Fibroblast of mammary gland (primary cell): ENCODE results near the gene WDPCP.
"Not testable (repeated sequence)": the region's sequence is repeated elsewhere in the genome, so short reads cannot be mapped to it uniquely, and the experiment has no call there.

Experiments used
- DNase-seq: peaks from one replicate; pipeline ENCODE4 v3.0.0-alpha.2; 2010; ENCODE audit warnings: low read depth
- H3K4me3 ChIP-seq: 2 replicates; pipeline ENCODE4 v1.5.1; 2011; ENCODE audit warnings: low read depth, mild to moderate bottlenecking, low read length, moderate library complexity; ENCODE audit not compliant: control insufficient read depth
- CTCF ChIP-seq: conservative IDR thresholded peaks from 2 replicates; pipeline ENCODE4 v1.5.1; 2011; ENCODE audit warnings: low read depth, low read length, inconsistent platforms; ENCODE audit not compliant: control insufficient read depth, insufficient read depth

WDPCP gene

GRCh38 chr2:63345285-63345633 lies 243.0 kb downstream of the WDPCP start:
- H3K4me3 ChIP-seq: no peak overlapping the region
- no peak for DNase-seq
- TF ChIP-seq CTCF: no peak

DNA sequence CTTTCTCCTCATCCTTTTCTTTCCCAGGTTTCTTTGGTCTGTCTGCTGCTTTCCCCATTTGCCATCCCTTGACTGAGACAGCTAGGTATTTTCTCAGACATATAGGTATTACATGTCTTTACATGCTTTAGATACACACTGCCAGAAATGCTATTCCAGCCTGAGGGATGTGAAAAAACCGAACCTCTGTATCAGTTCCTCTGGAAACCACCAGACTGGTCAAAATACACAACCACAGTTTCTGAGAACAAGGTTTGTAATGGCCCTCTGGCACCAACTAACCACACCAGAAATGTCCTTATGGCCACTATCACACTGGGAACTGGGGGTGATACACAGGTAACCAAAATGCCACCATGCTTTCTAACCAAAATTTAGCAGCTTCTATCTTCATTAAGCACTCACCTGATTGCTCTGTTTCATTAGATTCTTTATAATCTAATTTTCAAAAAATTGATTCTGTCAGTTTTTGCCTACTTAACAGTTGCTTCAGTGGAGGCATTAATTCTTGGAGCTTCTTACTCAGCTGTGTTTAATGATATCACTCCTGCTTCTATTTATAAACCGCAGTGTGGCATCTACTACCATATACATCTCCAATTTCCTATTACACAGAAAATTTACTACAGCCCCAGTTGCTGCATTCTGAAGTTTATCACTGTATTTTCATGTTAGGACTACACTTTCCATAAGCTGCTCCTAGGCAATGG lies 243.5 kb downstream of the WDPCP start:
- H3K4me3 ChIP-seq: no peak overlapping the region
- TF ChIP-seq CTCF: no peak
- no peak for DNase-seq

DNA sequence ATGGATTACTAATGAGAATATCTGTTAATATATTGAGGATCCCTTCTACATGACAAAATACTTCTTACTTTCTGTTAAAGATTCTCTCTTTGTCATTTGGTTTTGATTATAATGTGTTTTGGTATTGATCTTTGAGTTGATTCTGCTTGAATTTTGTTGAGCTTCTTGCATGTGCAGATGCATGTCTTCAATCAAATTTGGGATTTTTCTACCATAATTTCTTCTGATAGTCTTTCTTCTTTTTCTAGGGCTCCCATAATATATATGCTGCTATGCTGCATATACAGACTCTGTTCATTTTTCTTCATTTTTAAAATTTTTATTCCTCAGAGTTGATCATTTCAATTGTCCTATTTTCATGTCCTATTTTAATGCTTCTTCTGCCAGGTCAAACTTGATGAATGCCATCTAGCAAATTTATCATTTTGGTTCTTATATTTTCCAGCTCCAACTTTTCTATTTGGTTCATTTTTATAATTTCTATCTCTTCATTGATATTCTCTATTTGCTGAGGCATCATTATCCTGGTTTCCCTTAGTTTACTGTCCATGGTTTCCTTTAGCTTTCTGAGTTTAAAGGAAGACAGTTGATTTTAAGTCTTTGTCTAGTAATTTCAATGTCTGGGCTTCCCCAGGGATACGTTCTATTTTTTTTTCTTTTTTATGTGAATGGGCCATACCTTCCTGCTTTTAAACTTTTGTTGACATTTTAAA lies 244.7 kb downstream of the WDPCP start:
- DNase-seq: no peak
- TF ChIP-seq CTCF: no peak
- no peak overlapping the region for H3K4me3 ChIP-seq

- no peak overlapping the region for H3K4me3 ChIP-seq
- TF ChIP-seq CTCF: no peak
- DNase-seq: no peak
Observed at GRCh38 chr2:63340443-63340842, 247.8 kb downstream of the WDPCP start.

DNA sequence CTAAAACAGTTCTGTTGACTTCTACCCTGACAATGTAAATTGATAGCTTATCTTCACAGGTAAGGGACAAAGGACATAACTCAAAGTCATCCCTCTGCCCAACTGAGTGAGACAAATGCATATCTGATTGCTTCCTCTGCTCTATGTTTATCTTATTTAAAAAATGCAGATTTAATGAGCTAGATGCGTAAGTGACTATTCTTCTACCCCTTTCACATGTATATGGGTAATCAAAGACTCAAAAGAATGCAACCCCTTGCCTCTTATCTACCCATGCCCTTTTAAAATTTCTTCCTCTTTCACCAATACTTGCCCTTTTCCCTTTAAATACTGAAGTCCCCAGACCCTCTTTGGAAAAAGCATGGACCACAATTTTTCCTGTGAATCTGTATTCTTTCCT lies 253.4 kb downstream of the WDPCP start:
- no peak overlapping the region for H3K4me3 ChIP-seq
- TF ChIP-seq CTCF: no peak
- DNase-seq: no peak

- no peak overlapping the region for H3K4me3 ChIP-seq
- no peak for DNase-seq
- TF ChIP-seq CTCF: no peak
Observed at GRCh38 chr2:63326473-63326872, 261.8 kb downstream of the WDPCP start.

- H3K4me3 ChIP-seq: not testable (repeated sequence)
Observed at GRCh38 chr2:63323662-63324061, 264.6 kb downstream of the WDPCP start.

GRCh38 chr2:63321973-63322372 lies 266.3 kb downstream of the WDPCP start:
- not testable (repeated sequence) for DNase-seq, H3K4me3 ChIP-seq

More at GRCh38 chr2:63323662-63324061, 264.6 kb downstream of the WDPCP start:
- not testable (repeated sequence) for DNase-seq
